ENCODE measurements around the gene SLC25A23.

- no peak for TF ChIP-seq CTCF (IDR thresholded peaks at IDR 0.05; ENCODE audit: low read depth, low read length)
- TF ChIP-seq MAX (IDR thresholded peaks at IDR 0.05; ENCODE audit: low read depth, low read length): no peak
- TF ChIP-seq POLR2A (IDR thresholded peaks at IDR 0.05; ENCODE audit: extremely low read depth, insufficient read length): no peak
These were observed 65.6 kb downstream of the SLC25A23 start for GRCh38 chr19:6393983-6394412.
